Panc1 (cell line): ENCODE data around the gene ABCC3.

Experiments used
- CTCF ChIP-seq: fragments of 450-650 bp; IDR thresholded peaks from 2 replicates; pipeline ENCODE4 v1.5.1; 2017; ENCODE audit warnings: mild to moderate bottlenecking
- POLR2AphosphoS5 ChIP-seq: IDR thresholded peaks from 2 replicates; pipeline ENCODE4 v1.6.1; 2012; ENCODE audit warnings: mild to moderate bottlenecking, low read depth, low read length, moderate library complexity
- REST ChIP-seq, 2 experiments: IDR thresholded peaks; 2 replicates each; pipeline ENCODE4 v1.6.1; 2011 to 2012; ENCODE audit warnings: low read depth in 2 of 2, control low read depth in 1 of 2, low read length in 1 of 2, mild to moderate bottlenecking in 1 of 2, moderate library complexity in 1 of 2; ENCODE audit not compliant: insufficient read depth in 1 of 2

- TF ChIP-seq CTCF (no peak), POLR2AphosphoS5 (no peak), REST (IDR thresholded peaks at IDR 0.05; ENCODE audit: insufficient read depth in 1 of 2, low read depth in 2 of 2, low read length in 1 of 2) (no peak)
Measured at GRCh38 chr17:50682938-50683337, 48.3 kb downstream of the ABCC3 start.
